Brain microvascular endothelial cell (primary cell): Measurements from ENCODE around the gene THSD7B.

ENCODE experiments used
- DNase-seq: peaks from one replicate; pipeline ENCODE4 v3.0.0-alpha.2; 2020
- H3K27ac ChIP-seq: fragments of 250-450 bp; sonication (Bioruptor Pico); 2 replicates; pipeline ENCODE4 v1.5.1; 2020; ENCODE audit warnings: mild to moderate bottlenecking, moderate library complexity
- H3K27me3 ChIP-seq: fragments of 250-450 bp; sonication (Bioruptor Pico); replicated peaks from 2 replicates; pipeline ENCODE4 v1.5.1; 2020; ENCODE audit warnings: mild to moderate bottlenecking
- H3K36me3 ChIP-seq: fragments of 250-450 bp; sonication (Bioruptor Pico); replicated peaks from 2 replicates; pipeline ENCODE4 v1.5.1; 2020; ENCODE audit warnings: mild to moderate bottlenecking
- H3K4me3 ChIP-seq: 2 replicates; pipeline ENCODE4 v1.5.1; 2011; ENCODE audit warnings: low read depth, mild to moderate bottlenecking, control low read depth, low read length, moderate library complexity
- in situ Hi-C: cut with HindIII; loops from 2 replicates; pipeline ENCODE4 v1.10.0; 2017; ENCODE audit warnings: low sequenced_read_pairs, low pct_ligation_motif_present
- TF ChIP-seq, protein P1 (sequence below): IDR thresholded peaks from 2 replicates; pipeline ENCODE4 v1.5.1; 2011; ENCODE audit warnings: low read depth, mild to moderate bottlenecking, moderate library complexity, low read length, control low read depth, inconsistent platforms; ENCODE audit errors: missing control alignments

The THSD7B gene

GRCh38 chr2:137115081-137115794 is 349.9 kb downstream of the THSD7B start:
- Histone ChIP-seq H3K4me3 (no peak overlapping the region), H3K36me3 (no peaks in the 10 kb centered on the region), H3K27ac (no peak overlapping the region), H3K27me3 (no peaks in the 10 kb centered on the region)
- TF ChIP-seq, protein P1, sequence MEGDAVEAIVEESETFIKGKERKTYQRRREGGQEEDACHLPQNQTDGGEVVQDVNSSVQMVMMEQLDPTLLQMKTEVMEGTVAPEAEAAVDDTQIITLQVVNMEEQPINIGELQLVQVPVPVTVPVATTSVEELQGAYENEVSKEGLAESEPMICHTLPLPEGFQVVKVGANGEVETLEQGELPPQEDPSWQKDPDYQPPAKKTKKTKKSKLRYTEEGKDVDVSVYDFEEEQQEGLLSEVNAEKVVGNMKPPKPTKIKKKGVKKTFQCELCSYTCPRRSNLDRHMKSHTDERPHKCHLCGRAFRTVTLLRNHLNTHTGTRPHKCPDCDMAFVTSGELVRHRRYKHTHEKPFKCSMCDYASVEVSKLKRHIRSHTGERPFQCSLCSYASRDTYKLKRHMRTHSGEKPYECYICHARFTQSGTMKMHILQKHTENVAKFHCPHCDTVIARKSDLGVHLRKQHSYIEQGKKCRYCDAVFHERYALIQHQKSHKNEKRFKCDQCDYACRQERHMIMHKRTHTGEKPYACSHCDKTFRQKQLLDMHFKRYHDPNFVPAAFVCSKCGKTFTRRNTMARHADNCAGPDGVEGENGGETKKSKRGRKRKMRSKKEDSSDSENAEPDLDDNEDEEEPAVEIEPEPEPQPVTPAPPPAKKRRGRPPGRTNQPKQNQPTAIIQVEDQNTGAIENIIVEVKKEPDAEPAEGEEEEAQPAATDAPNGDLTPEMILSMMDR = no peak
- no peak for DNase-seq
- in situ Hi-C loops = no loop called here

DNA sequence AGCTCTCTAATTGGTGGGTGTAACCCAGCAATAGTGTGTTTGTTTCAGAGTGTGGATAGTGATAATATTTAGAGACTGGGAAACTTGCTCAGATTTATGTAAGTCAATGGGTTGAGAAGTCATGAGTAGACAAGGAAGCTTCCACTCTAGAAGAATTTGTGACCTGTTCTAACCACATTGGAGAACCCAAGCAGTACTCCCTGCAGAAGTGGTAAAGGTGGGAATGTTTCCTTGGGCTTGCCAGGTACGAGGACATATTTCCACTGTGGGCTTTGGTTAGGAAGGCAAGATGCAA is 350.4 kb downstream of the THSD7B start:
- no peak overlapping the region for H3K4me3 ChIP-seq
- H3K36me3 ChIP-seq = no peaks in the 10 kb centered on the region
- in situ Hi-C loops = no loop called here
- H3K27me3 ChIP-seq = no peaks in the 10 kb centered on the region
- TF ChIP-seq, protein P1 = no peak
- H3K27ac ChIP-seq = no peak overlapping the region
- DNase-seq = no peak

GRCh38 chr2:137117385-137117784 is 352.0 kb downstream of the THSD7B start:
- Histone ChIP-seq H3K36me3 (no peaks in the 10 kb centered on the region), H3K27me3 (no peaks in the 10 kb centered on the region), H3K4me3 (no peak overlapping the region), H3K27ac (no peak overlapping the region)
- in situ Hi-C loops = no loop called here
- TF ChIP-seq, protein P1 = no peak
- DNase-seq = peak; percentile 30

- in situ Hi-C loops = no loop called here
- Histone ChIP-seq H3K36me3 (no peaks in the 10 kb centered on the region), H3K4me3 (no peak overlapping the region), H3K27me3 (no peaks in the 10 kb centered on the region), H3K27ac (peak overlapping the region; percentile 9)
- TF ChIP-seq, protein P1 = no peak
- no peak for DNase-seq
Observed at GRCh38 chr2:137118140-137118539, 352.8 kb downstream of the THSD7B start.

- H3K36me3 ChIP-seq = no peaks in the 10 kb centered on the region
- no peaks in the 10 kb centered on the region for H3K27me3 ChIP-seq
- H3K4me3 ChIP-seq = no peak overlapping the region
- H3K27ac ChIP-seq = peak overlapping the region; percentile 13
- peak; percentile 83 for DNase-seq
- TF ChIP-seq, protein P1 = no peak
- in situ Hi-C loops = no loop called here
Observed at GRCh38 chr2:137123226-137123625, 357.9 kb downstream of the THSD7B start.

GRCh38 chr2:137133225-137133624 is 367.9 kb downstream of the THSD7B start:
- DNase-seq = no peak
- Histone ChIP-seq H3K27me3 (no peaks in the 10 kb centered on the region), H3K4me3 (no peak overlapping the region), H3K27ac (no peak overlapping the region), H3K36me3 (no peaks in the 10 kb centered on the region)
- in situ Hi-C loops = no loop called here
- TF ChIP-seq, protein P1 = no peak
